Central memory CD8-positive, alpha-beta T cell (primary cell): ENCODE results near the gene SPAG9.

Source experiments
- ATAC-seq: fragments of 150-1000 bp; cut with Tn5 transposase; replicated peaks from 2 replicates; pipeline ENCODE4 v1.10.0; 2022; ENCODE audit warnings: mild to moderate bottlenecking, moderate FRiP score, moderate number of reproducible peaks; ENCODE audit not compliant: poor library complexity, severe bottlenecking; ENCODE audit errors: extremely low read depth
- DNase-seq, 2 donors: peaks; one replicate each; pipeline ENCODE4 v3.0.0; 2021; ENCODE audit warnings: low spot score in 2 of 2
- H3K27ac Mint-ChIP-seq: one replicate; pipeline ENCODE4 v1.8.0; 2022; ENCODE audit warnings: low read depth, mild to moderate bottlenecking, moderate library complexity, mixed read lengths
- H3K27me3 Mint-ChIP-seq: one replicate; pipeline ENCODE4 v1.8.0; 2022; ENCODE audit warnings: mixed read lengths
- H3K36me3 Mint-ChIP-seq: one replicate; pipeline ENCODE4 v1.8.0; 2022; ENCODE audit warnings: mild to moderate bottlenecking, moderate library complexity, mixed read lengths; ENCODE audit not compliant: insufficient read depth
- H3K4me1 Mint-ChIP-seq: one replicate; pipeline ENCODE4 v1.8.0; 2022; ENCODE audit warnings: mixed read lengths
- H3K4me3 Mint-ChIP-seq: one replicate; pipeline ENCODE4 v1.8.0; 2022; ENCODE audit warnings: mild to moderate bottlenecking, moderate library complexity, mixed read lengths
- H3K9me3 Mint-ChIP-seq: one replicate; pipeline ENCODE4 v1.8.0; 2022; ENCODE audit warnings: mixed read lengths

SPAG9 gene

GRCh38 chr17:50924800-50925199 is 195.9 kb downstream of the SPAG9 start:
- H3K9me3 Mint-ChIP-seq, result no peaks in the 10 kb centered on the region
- peaks cover 37% of the 10 kb centered on the region for H3K4me1 Mint-ChIP-seq
- H3K27ac Mint-ChIP-seq, result peak overlapping the region; percentile 22
- peaks cover 4% of the 10 kb centered on the region for H3K36me3 Mint-ChIP-seq
- DNase-seq (no peak), ATAC-seq (no peak)
- H3K27me3 Mint-ChIP-seq, result no peaks in the 10 kb centered on the region
- H3K4me3 Mint-ChIP-seq, result no peak overlapping the region

DNA sequence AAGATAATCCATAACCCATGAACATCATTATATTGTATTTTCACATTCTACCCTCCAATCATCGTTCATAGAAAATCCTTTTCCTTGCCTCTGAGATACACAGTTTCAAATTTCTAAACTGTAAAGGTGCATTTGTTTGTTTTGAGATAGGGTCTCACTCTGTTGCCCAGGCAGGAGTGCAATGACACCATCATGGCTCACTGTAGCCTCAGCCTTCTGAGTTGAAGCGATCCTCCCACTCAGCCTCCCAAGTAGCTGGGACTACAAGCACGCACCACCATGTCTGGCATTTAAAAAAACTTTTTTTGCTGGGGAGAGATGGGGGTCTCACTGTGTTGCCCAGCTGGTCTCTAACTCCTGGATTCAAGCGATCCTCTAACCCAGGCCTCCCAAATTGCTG is 196.4 kb downstream of the SPAG9 start:
- H3K27ac Mint-ChIP-seq, result no peak overlapping the region
- no peaks in the 10 kb centered on the region for H3K27me3 Mint-ChIP-seq
- DNase-seq (no peak), ATAC-seq (no peak)
- H3K4me3 Mint-ChIP-seq, result no peak overlapping the region
- H3K4me1 Mint-ChIP-seq, result peaks cover 41% of the 10 kb centered on the region
- H3K36me3 Mint-ChIP-seq, result peaks cover 8% of the 10 kb centered on the region
- no peaks in the 10 kb centered on the region for H3K9me3 Mint-ChIP-seq

DNA sequence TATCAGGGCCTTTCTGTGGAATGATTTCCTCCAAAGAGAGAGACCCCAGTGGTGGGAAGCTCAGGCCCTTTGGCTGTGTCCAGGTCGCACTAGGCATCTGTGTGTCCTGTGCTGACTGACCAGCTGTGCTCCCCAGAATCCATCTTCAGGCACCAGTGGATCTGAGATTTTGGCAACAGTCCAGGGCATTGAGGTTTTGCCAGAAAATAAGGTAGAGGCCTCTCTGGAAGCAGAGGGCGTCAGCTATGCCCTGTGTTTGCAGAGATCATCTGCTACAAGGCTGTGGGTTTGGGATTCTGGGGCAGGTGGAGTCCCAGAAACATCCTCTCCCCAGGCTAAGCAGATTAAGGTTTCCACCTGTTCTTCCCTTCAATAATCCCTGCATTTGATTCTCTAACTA is 197.1 kb downstream of the SPAG9 start:
- ATAC-seq (no peak), DNase-seq (no peak)
- Mint-ChIP-seq H3K9me3 (no peaks in the 10 kb centered on the region), H3K36me3 (peaks cover 8% of the 10 kb centered on the region), H3K4me1 (peaks cover 45% of the 10 kb centered on the region), H3K27ac (no peak overlapping the region), H3K27me3 (no peaks in the 10 kb centered on the region), H3K4me3 (no peak overlapping the region)

GRCh38 chr17:50922721-50923405 is 197.8 kb downstream of the SPAG9 start:
- Mint-ChIP-seq H3K9me3 (no peaks in the 10 kb centered on the region), H3K4me3 (no peak overlapping the region), H3K27me3 (no peaks in the 10 kb centered on the region), H3K4me1 (peaks cover 38% of the 10 kb centered on the region), H3K27ac (no peak overlapping the region), H3K36me3 (peaks cover 8% of the 10 kb centered on the region)
- DNase-seq (no peak), ATAC-seq (no peak)

DNA sequence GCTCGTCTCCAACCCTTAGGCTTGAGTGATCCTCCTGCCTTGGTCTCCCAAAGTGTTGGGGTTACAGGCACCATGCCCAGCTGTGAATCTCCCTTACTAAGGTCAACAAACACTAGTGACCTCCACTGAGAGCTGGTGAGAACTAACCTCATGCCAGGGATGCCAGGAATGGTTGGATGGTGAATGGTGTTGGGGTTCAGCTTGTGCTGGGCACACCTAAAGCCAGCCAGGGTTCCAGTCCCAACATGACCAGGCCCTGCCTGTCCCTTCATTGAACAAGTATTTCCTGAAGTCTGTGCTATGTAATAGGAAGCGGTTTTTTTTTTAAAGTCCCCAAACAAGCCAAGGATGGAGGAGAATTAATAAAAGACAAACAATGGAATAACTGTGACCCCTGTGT is 198.6 kb downstream of the SPAG9 start:
- no peaks in the 10 kb centered on the region for H3K27me3 Mint-ChIP-seq
- DNase-seq, result no peak
- H3K36me3 Mint-ChIP-seq, result peaks cover 8% of the 10 kb centered on the region
- no peak overlapping the region for H3K4me3 Mint-ChIP-seq
- H3K9me3 Mint-ChIP-seq, result no peaks in the 10 kb centered on the region
- no peak for ATAC-seq
- H3K4me1 Mint-ChIP-seq, result peaks cover 32% of the 10 kb centered on the region
- H3K27ac Mint-ChIP-seq, result peak overlapping the region; percentile 83

GRCh38 chr17:50920891-50921586 is 199.6 kb downstream of the SPAG9 start:
- Mint-ChIP-seq H3K4me1 (peaks cover 29% of the 10 kb centered on the region), H3K27ac (peak overlapping the region; percentile 83), H3K4me3 (peak overlapping the region; percentile 12), H3K27me3 (no peaks in the 10 kb centered on the region), H3K9me3 (no peaks in the 10 kb centered on the region), H3K36me3 (peaks cover 8% of the 10 kb centered on the region)
- ATAC-seq (no peak), DNase-seq (no peak)

DNA sequence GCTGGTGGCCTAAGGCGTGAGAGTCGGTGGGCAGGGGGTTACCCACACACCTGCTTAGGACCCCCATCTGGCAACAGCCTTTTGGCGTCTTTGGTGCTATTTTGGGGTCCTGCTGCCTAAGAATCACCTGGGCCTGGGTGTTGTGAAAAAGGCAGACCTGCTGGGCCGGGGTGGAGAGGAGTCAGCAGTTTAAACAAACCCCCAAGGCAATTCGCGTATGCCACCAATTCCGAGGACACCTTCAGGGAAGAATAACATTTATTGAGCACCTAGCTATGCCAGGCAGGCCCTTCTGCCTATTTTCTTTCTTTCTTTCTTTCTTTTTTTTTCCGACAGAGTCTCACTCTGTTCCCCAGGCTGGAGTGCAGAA is 200.6 kb downstream of the SPAG9 start:
- no peak for DNase-seq
- Mint-ChIP-seq H3K36me3 (peaks cover 8% of the 10 kb centered on the region), H3K9me3 (no peaks in the 10 kb centered on the region), H3K4me1 (peaks cover 34% of the 10 kb centered on the region), H3K4me3 (peak overlapping the region; percentile 70), H3K27ac (peak overlapping the region; percentile 100), H3K27me3 (no peaks in the 10 kb centered on the region)
- ATAC-seq, result peak; percentile 3

DNA sequence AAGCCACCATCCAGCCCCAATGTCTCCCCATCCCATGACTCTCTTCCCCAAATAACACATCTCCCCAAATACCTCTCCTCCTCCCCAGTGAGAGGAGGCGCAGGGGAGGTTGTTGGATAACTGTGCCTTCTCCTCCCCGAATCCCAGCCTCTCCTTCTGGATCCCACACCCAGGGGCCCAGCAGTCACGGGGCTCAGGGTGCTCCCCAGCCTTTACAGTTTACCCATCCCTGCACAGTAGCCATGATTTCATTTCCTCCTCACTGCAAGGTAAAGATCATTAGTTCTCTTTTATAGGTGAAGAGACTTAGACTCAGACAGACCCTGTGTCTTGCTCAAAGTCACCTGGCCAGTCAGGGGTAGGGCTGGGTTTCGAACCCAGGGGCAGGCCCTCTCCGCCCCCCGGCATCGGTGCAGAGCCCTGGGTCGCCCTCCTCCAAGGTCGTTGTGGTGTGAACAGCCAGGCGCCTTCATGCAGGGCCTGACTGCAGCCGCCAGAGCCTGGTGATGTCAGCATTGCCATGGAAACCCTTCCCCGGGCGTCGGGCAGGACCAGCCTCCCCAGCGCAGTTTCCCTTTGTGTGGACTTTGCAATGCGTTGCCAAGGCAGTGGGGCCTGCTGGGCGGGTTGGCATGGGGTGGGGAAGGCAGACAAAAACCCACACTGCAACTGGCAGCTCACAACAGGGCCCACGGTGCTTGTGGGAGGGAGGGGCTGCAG is 201.2 kb downstream of the SPAG9 start:
- Mint-ChIP-seq H3K4me3 (peak overlapping the region; percentile 70), H3K4me1 (peaks cover 34% of the 10 kb centered on the region), H3K36me3 (peaks cover 8% of the 10 kb centered on the region), H3K27me3 (no peaks in the 10 kb centered on the region), H3K27ac (peak overlapping the region; percentile 100), H3K9me3 (no peaks in the 10 kb centered on the region)
- peak; percentile 73 to 84 for DNase-seq
- peak; percentile 95 for ATAC-seq

DNA sequence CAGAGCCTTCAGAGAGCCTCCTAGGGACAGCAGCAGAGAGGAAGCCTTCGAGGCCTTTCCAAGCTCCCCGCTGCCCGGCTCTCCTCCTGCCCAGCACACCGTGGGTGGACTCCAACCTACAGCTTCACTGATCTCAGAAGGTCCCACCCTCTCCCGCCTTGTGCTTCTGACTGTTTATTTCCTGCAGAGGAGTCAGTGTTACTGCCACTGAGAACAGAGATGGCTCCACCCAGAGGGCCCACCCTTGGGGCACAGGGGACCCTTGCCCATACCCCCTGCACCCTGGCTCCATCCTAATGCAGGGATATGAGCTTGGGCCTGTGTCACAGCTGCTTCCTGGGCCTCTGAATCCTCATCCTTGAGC is 201.8 kb downstream of the SPAG9 start:
- Mint-ChIP-seq H3K36me3 (peaks cover 8% of the 10 kb centered on the region), H3K4me3 (peak overlapping the region; percentile 70), H3K4me1 (peaks cover 35% of the 10 kb centered on the region), H3K27me3 (no peaks in the 10 kb centered on the region), H3K27ac (peak overlapping the region; percentile 100), H3K9me3 (no peaks in the 10 kb centered on the region)
- ATAC-seq, result peak; percentile 20
- no peak for DNase-seq

GRCh38 chr17:50918071-50918932 is 202.4 kb downstream of the SPAG9 start:
- DNase-seq, result no peak
- H3K27ac Mint-ChIP-seq, result peak overlapping the region; percentile 100
- H3K4me3 Mint-ChIP-seq, result no peak overlapping the region
- peaks cover 41% of the 10 kb centered on the region for H3K4me1 Mint-ChIP-seq
- no peaks in the 10 kb centered on the region for H3K9me3 Mint-ChIP-seq
- ATAC-seq, result no peak
- peaks cover 8% of the 10 kb centered on the region for H3K36me3 Mint-ChIP-seq
- no peaks in the 10 kb centered on the region for H3K27me3 Mint-ChIP-seq

- H3K9me3 Mint-ChIP-seq, result no peaks in the 10 kb centered on the region
- H3K27ac Mint-ChIP-seq, result no peak overlapping the region
- ATAC-seq, result no peak
- H3K4me3 Mint-ChIP-seq, result no peak overlapping the region
- no peaks in the 10 kb centered on the region for H3K27me3 Mint-ChIP-seq
- no peak for DNase-seq
- H3K36me3 Mint-ChIP-seq, result peaks cover 8% of the 10 kb centered on the region
- peaks cover 43% of the 10 kb centered on the region for H3K4me1 Mint-ChIP-seq
Observed at GRCh38 chr17:50917418-50917743, 203.3 kb downstream of the SPAG9 start.

DNA sequence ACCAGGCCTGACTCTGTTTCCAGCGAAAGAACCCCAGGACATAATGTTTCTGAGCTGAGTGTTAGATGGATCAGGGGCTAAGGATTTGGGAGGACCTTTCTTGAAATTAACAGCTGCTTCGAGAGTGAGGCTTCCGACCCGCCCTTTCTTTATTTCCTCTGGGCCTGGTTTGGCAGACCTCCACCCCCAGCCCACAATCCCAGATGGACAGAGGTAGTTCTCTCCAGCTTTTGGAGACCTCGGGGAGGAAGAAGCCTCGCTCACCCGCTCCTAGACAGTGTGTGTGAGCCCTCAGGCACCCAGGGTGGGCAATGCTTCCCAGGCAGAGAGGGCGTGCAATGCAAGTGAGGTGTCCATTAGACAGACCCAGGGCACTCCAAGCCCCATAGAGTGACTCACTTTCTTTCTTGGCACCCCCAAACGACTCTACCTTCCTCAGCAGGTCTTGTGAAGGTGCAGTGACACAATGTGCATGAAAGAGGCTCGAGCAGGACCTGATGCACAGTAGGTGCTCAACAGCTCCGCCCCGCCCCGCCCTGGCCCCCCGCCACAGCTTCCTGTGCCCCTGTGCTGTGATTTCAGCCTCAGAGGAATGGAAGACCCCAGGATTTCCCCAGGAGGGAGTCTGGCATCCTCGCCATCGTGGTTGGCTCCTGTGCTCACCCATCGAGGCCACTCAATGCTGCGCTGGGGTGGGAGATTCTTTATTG is 203.8 kb downstream of the SPAG9 start:
- H3K9me3 Mint-ChIP-seq, result no peaks in the 10 kb centered on the region
- H3K36me3 Mint-ChIP-seq, result peaks cover 8% of the 10 kb centered on the region
- ATAC-seq, result no peak
- no peak for DNase-seq
- peak overlapping the region; percentile 88 for H3K27ac Mint-ChIP-seq
- peaks cover 43% of the 10 kb centered on the region for H3K4me1 Mint-ChIP-seq
- no peaks in the 10 kb centered on the region for H3K27me3 Mint-ChIP-seq
- no peak overlapping the region for H3K4me3 Mint-ChIP-seq
